Mesothelial cell of epicardium (in vitro differentiated cells): ENCODE data around the gene RFNG. TPM values are rescaled to one million over a fixed set of nuclear protein-coding genes. Genes with fewer than 3 reads are reported as not detected.

ENCODE experiments used
- DNase-seq, 2 experiments: peaks; one replicate each; pipeline ENCODE4 v3.0.0; 2021; ENCODE audit warnings: low spot score in 2 of 2; ENCODE audit not compliant: unreplicated experiment in 2 of 2
- H3K27ac Mint-ChIP-seq: 2 replicates; pipeline ENCODE4 v1.8.0; 2021; ENCODE audit warnings: mixed read lengths
- H3K27me3 Mint-ChIP-seq: 2 replicates; pipeline ENCODE4 v1.8.0; 2021; ENCODE audit warnings: low read depth, mixed read lengths
- H3K36me3 Mint-ChIP-seq: 2 replicates; pipeline ENCODE4 v1.8.0; 2021; ENCODE audit warnings: mixed read lengths
- H3K4me1 Mint-ChIP-seq: 2 replicates; pipeline ENCODE4 v1.8.0; 2021; ENCODE audit warnings: mixed read lengths
- H3K4me3 Mint-ChIP-seq: 2 replicates; pipeline ENCODE4 v1.8.0; 2021; ENCODE audit warnings: mild to moderate bottlenecking, moderate library complexity, mixed read lengths
- H3K9me3 Mint-ChIP-seq: 2 replicates; pipeline ENCODE4 v1.8.0; 2021; ENCODE audit warnings: mixed read lengths
- CTCF ChIP-seq: fragments of 200-600 bp; sonication (generic); IDR thresholded peaks from one replicate; pipeline ENCODE4 v1.5.0; 2021; ENCODE audit warnings: antibody characterized with exemption; ENCODE audit not compliant: unreplicated experiment
- total RNA-seq: library from RNA; stranded (reverse); gene quantifications from 3 replicates; pipeline ENCODE4 v1.2.1, GENCODE V29; 2021

Gene RFNG
- total RNA-seq, 1 donor from 2014 or later, result 57.3 TPM

- peak within 1 kb of the TSS; percentile 76 for H3K4me3 Mint-ChIP-seq
- H3K4me1 Mint-ChIP-seq, result peaks cover 22% of the 10 kb centered on the region
- H3K27ac Mint-ChIP-seq, result peak within 1 kb of the TSS; percentile 25
- H3K27me3 Mint-ChIP-seq, result no peaks in the 10 kb centered on the region
- peaks cover 3% of the 10 kb centered on the region for H3K36me3 Mint-ChIP-seq
- no peak for TF ChIP-seq CTCF
- DNase-seq, result peak; percentile 99 to 100
- H3K9me3 Mint-ChIP-seq, result no peaks in the 10 kb centered on the region
Observed at GRCh38 chr17:82022981-82023446, 28.6 kb downstream of the RFNG start, which contains the start of gene LRRC45. Gene LRRC45, plus strand, starts transcription at chr17:82023305. Its CDS starts 339 bp downstream, at chr17:82023644.

DNA sequence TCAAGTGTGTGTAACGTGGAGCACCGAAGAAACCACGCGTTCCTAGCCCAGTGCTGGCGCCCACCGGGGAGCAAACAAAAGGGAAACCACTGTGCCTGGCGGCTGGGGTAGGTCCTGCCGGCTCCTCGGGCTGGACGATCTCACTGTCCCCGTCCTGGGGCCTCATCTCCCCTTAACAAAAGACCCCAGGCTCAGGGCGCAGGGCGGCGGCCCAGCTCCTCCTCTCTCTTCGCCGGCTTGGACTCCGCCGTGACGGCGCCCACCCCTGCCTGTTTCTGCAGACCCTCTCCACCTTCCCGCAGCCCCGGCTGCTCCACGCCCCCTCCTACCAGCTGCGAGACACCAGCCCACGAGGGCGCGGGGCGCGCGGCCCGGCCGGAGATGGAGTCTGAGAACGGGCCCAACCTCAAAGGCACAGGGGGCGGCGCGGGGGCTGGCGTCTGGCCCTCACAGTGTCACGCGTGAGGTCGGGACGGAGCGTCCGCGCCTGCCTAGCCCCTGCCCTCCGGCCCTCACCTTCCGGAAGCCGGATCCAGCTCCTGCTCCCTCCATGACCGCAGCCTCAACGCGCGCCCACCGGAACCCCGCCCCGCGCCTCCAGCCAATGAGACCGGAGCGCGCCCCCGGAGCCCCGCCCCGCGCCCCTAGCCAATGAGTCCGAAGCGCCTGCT lies 29.2 kb downstream of the RFNG start, which contains the start of gene CENPX:
Gene CENPX (minus strand): TSS at position 569 of the 671 bp plus-strand sequence. CDS start 17 bp downstream, at position 552.
- Mint-ChIP-seq H3K27ac (peak within 1 kb of the TSS; percentile 72), H3K4me3 (peak within 1 kb of the TSS; percentile 76), H3K9me3 (no peaks in the 10 kb centered on the region), H3K27me3 (no peaks in the 10 kb centered on the region), H3K4me1 (peaks cover 22% of the 10 kb centered on the region), H3K36me3 (peaks cover 3% of the 10 kb centered on the region)
- no peak for TF ChIP-seq CTCF
- peak in 1 of 2 experiments; percentile 62 for DNase-seq

GRCh38 chr17:82021900-82022309 lies 29.7 kb downstream of the RFNG start:
- no peaks in the 10 kb centered on the region for H3K36me3 Mint-ChIP-seq
- H3K27ac Mint-ChIP-seq, result peak overlapping the region; percentile 72
- H3K27me3 Mint-ChIP-seq, result no peaks in the 10 kb centered on the region
- peak overlapping the region; percentile 76 for H3K4me3 Mint-ChIP-seq
- DNase-seq, result no peak
- no peak for TF ChIP-seq CTCF
- H3K9me3 Mint-ChIP-seq, result no peaks in the 10 kb centered on the region
- peaks cover 22% of the 10 kb centered on the region for H3K4me1 Mint-ChIP-seq

- peak overlapping the region; percentile 76 for H3K4me3 Mint-ChIP-seq
- peak; percentile 17 for TF ChIP-seq CTCF
- peak overlapping the region; percentile 72 for H3K27ac Mint-ChIP-seq
- H3K4me1 Mint-ChIP-seq, result peaks cover 22% of the 10 kb centered on the region
- no peaks in the 10 kb centered on the region for H3K36me3 Mint-ChIP-seq
- DNase-seq, result peak in 1 of 2 experiments; percentile 67
- H3K9me3 Mint-ChIP-seq, result no peaks in the 10 kb centered on the region
- no peaks in the 10 kb centered on the region for H3K27me3 Mint-ChIP-seq
Observed at GRCh38 chr17:82021107-82021899, 30.3 kb downstream of the RFNG start.

GRCh38 chr17:82020572-82021106 lies 31.0 kb downstream of the RFNG start:
- H3K36me3 Mint-ChIP-seq, result no peaks in the 10 kb centered on the region
- no peak for DNase-seq
- H3K27ac Mint-ChIP-seq, result no peak overlapping the region
- H3K27me3 Mint-ChIP-seq, result no peaks in the 10 kb centered on the region
- H3K4me1 Mint-ChIP-seq, result peaks cover 22% of the 10 kb centered on the region
- H3K4me3 Mint-ChIP-seq, result peak overlapping the region; percentile 6
- TF ChIP-seq CTCF, result no peak
- H3K9me3 Mint-ChIP-seq, result no peaks in the 10 kb centered on the region
